Liver (tissue), 9 donors: Measurements from ENCODE around the gene U2AF1L4. TPM values are rescaled to one million over a fixed set of nuclear protein-coding genes. Genes with fewer than 3 reads are reported as not detected.

ENCODE experiments used
- DNase-seq: peaks from one replicate; pipeline ENCODE4 v3.0.0-alpha.2; 2017; ENCODE audit warnings: low spot score
- H3K27ac ChIP-seq, 2 donors: one replicate each; pipeline ENCODE4 v1.7.0; 2013; ENCODE audit warnings: inconsistent platforms in 2 of 2, low read length in 2 of 2, control low read depth in 1 of 2, low read depth in 1 of 2, mild to moderate bottlenecking in 1 of 2
- H3K27me3 ChIP-seq, 4 donors: one replicate each; pipeline versions ENCODE4 v1.6.1 to v1.7.0; 2013; ENCODE audit warnings: low read length in 3 of 4, inconsistent platforms in 1 of 4, mild to moderate bottlenecking in 1 of 4, moderate library complexity in 1 of 4; ENCODE audit not compliant: control insufficient read depth in 4 of 4, insufficient read depth in 4 of 4
- H3K36me3 ChIP-seq, 4 donors: one replicate each; pipeline versions ENCODE4 v1.6.1 to v1.7.0; 2013; ENCODE audit warnings: low read length in 3 of 4, mild to moderate bottlenecking in 3 of 4, low read depth in 1 of 4, moderate library complexity in 1 of 4; ENCODE audit not compliant: control insufficient read depth in 4 of 4, insufficient read depth in 3 of 4
- H3K4me1 ChIP-seq, 4 donors: one replicate each; pipeline versions ENCODE4 v1.6.1 to v1.7.0; 2013; ENCODE audit warnings: low read length in 3 of 4, mild to moderate bottlenecking in 3 of 4, moderate library complexity in 1 of 4; ENCODE audit not compliant: control insufficient read depth in 4 of 4, insufficient read depth in 4 of 4
- H3K4me3 ChIP-seq, 3 donors: one replicate each; pipeline versions ENCODE4 v1.6.1 to v1.7.0; 2013; ENCODE audit warnings: low read length in 3 of 3, control low read depth in 1 of 3, low read depth in 1 of 3, mild to moderate bottlenecking in 1 of 3
- H3K9ac ChIP-seq, 2 donors: one replicate each; pipeline ENCODE4 v1.7.0; 2013; ENCODE audit warnings: low read length in 2 of 2, mild to moderate bottlenecking in 2 of 2, moderate library complexity in 2 of 2, control low read depth in 1 of 2, low read depth in 1 of 2
- H3K9me3 ChIP-seq, 4 donors: one replicate each; pipeline versions ENCODE4 v1.6.1 to v1.7.0; 2013; ENCODE audit warnings: low read length in 3 of 4; ENCODE audit not compliant: control insufficient read depth in 4 of 4
- ATF3 ChIP-seq: IDR thresholded peaks from 2 replicates; pipeline ENCODE4 v1.6.1; 2016; ENCODE audit warnings: antibody characterized with exemption
- CTCF ChIP-seq: fragments of 150-350 bp; IDR thresholded peaks from 2 replicates; pipeline ENCODE4 v1.5.1; 2017; ENCODE audit warnings: improper control_type of control experiment, low read depth, low read length; ENCODE audit not compliant: missing input control
- EGR1 ChIP-seq, 2 donors: IDR thresholded peaks; 2 replicates each; pipeline ENCODE4 v1.6.1; 2016 to 2018; ENCODE audit warnings: antibody characterized with exemption in 2 of 2, low read depth in 2 of 2
- FOXA1 ChIP-seq: IDR thresholded peaks from 2 replicates; pipeline ENCODE4 v1.6.1; 2016; ENCODE audit warnings: antibody characterized with exemption
- FOXA2 ChIP-seq: IDR thresholded peaks from 2 replicates; pipeline ENCODE4 v1.6.1; 2016; ENCODE audit warnings: antibody characterized with exemption
- GABPA ChIP-seq, 2 donors: IDR thresholded peaks in 1 of 2; conservative IDR thresholded peaks in 1 of 2; 2 replicates each; pipeline ENCODE4 v1.6.1; 2016; ENCODE audit warnings: antibody characterized with exemption in 2 of 2, mild to moderate bottlenecking in 1 of 2, moderate library complexity in 1 of 2
- HNF4A ChIP-seq, 2 donors: conservative IDR thresholded peaks; 2 replicates each; pipeline ENCODE4 v1.6.1; 2016; ENCODE audit warnings: antibody characterized with exemption in 2 of 2, mild to moderate bottlenecking in 2 of 2
- HNF4G ChIP-seq: IDR thresholded peaks from 2 replicates; pipeline ENCODE4 v1.6.1; 2016; ENCODE audit warnings: antibody characterized with exemption
- JUND ChIP-seq, 2 donors: IDR thresholded peaks; 2 replicates each; pipeline ENCODE4 v1.6.1; 2016; ENCODE audit warnings: antibody characterized with exemption in 2 of 2
- MAX ChIP-seq: IDR thresholded peaks from 2 replicates; pipeline ENCODE4 v1.6.1; 2016; ENCODE audit warnings: antibody characterized with exemption
- NR2F2 ChIP-seq: IDR thresholded peaks from 2 replicates; pipeline ENCODE4 v1.6.1; 2016; ENCODE audit warnings: antibody characterized with exemption
- RAD21 ChIP-seq, 2 donors: IDR thresholded peaks; 2 replicates each; pipeline ENCODE4 v1.6.1; 2016; ENCODE audit warnings: antibody characterized with exemption in 2 of 2, mild to moderate bottlenecking in 2 of 2
- REST ChIP-seq: IDR thresholded peaks from 2 replicates; pipeline ENCODE4 v1.6.1; 2016; ENCODE audit warnings: antibody characterized with exemption, mild to moderate bottlenecking
- RXRA ChIP-seq, 2 donors: IDR thresholded peaks; 2 replicates each; pipeline ENCODE4 v1.6.1; 2017 to 2018; ENCODE audit warnings: antibody characterized with exemption in 2 of 2, mild to moderate bottlenecking in 1 of 2
- SP1 ChIP-seq: IDR thresholded peaks from 2 replicates; pipeline ENCODE4 v1.6.1; 2018; ENCODE audit warnings: antibody characterized with exemption, mild to moderate bottlenecking
- TAF1 ChIP-seq: conservative IDR thresholded peaks from 2 replicates; pipeline ENCODE4 v1.6.1; 2016; ENCODE audit warnings: antibody characterized with exemption, mild to moderate bottlenecking
- YY1 ChIP-seq: IDR thresholded peaks from 2 replicates; pipeline ENCODE4 v1.6.1; 2016; ENCODE audit warnings: antibody characterized with exemption, mild to moderate bottlenecking
- ZBTB33 ChIP-seq: IDR thresholded peaks from 2 replicates; pipeline ENCODE4 v1.6.1; 2016; ENCODE audit warnings: antibody characterized with exemption
- WGBS: extraction: QIAGEN DNeasy Blood & Tissue Kit; methylation state at CpG from one replicate; pipeline ENCODE4 v1.1.7; 2013; 5-methylcytosine and 5-hydroxymethylcytosine counted together
- polyA plus RNA-seq, 2 donors: library from polyadenylated mRNA; stranded (reverse) in 1 of 2; unstranded in 1 of 2; fragments of 200-250 nt in 1 of 2; fragments of >200 nt in 1 of 2; fragmentation: Nextera tagmentation in 1 of 2; extraction: Ambion mirVana in 1 of 2; gene quantifications; one replicate each; pipeline versions ENCODE4 v1.2.1 to v1.2.3, GENCODE V29; 2013 to 2015
- total RNA-seq, 2 donors: library from RNA; depleted of rRNA; stranded (reverse); fragments of >200 nt; gene quantifications; one replicate each; pipeline ENCODE4 v1.2.3, GENCODE V29; 2014
- donor health status: healthy.
- donor health status: healthy.
- donor health status: healthy.
- donor health status: healthy.
- donor health status: healthy.

Gene U2AF1L4
- total and polyA plus RNA-seq, 4 donors: 4.5 to 36.5 (median 13.4) TPM

- no peak for TF ChIP-seq YY1
- TF ChIP-seq EGR1 (IDR thresholded peaks at IDR 0.05; ENCODE audit: low read depth in 2 of 2): no peak
- TF ChIP-seq NR2F2: no peak
- no peak for TF ChIP-seq RAD21 (IDR thresholded peaks at IDR 0.05)
- no peak for TF ChIP-seq TAF1
- TF ChIP-seq CTCF: no peak
- no peak for TF ChIP-seq REST
- no peak for TF ChIP-seq HNF4A (conservative IDR thresholded peaks at IDR 0.05)
- no peak for TF ChIP-seq FOXA1
- TF ChIP-seq FOXA2: no peak
- no peak for TF ChIP-seq GABPA (IDR thresholded peaks at IDR 0.05 in 1 of 2, conservative IDR thresholded peaks at IDR 0.05 in 1 of 2)
- no peak for TF ChIP-seq MAX
- DNase-seq: no peak
- no peaks in the 10 kb centered on the region for H3K27me3 ChIP-seq
- H3K4me1 ChIP-seq: no peaks in the 10 kb centered on the region
- H3K9me3 ChIP-seq: no peaks in the 10 kb centered on the region
- H3K9ac ChIP-seq: no peak overlapping the region
- 97% methylated on average over 11 of the region's 11 CpGs for WGBS
- H3K27ac ChIP-seq: no peak overlapping the region
- H3K4me3 ChIP-seq: no peak overlapping the region
- H3K36me3 ChIP-seq: peaks cover 57 to 95% (median 69%) of the 10 kb centered on the region in 4 donors
Measured at GRCh38 chr19:35729763-35730162, 15.5 kb downstream of the U2AF1L4 start.

- 95% methylated on average over 18 of the region's 18 CpGs for WGBS
Measured at GRCh38 chr19:35729021-35729420, 16.2 kb downstream of the U2AF1L4 start.

More at GRCh38 chr19:35729021-35729420, 16.2 kb downstream of the U2AF1L4 start:
- Histone ChIP-seq H3K27ac (no peak overlapping the region), H3K36me3 (peaks cover 58 to 95% (median 72%) of the 10 kb centered on the region in 4 donors), H3K27me3 (no peaks in the 10 kb centered on the region), H3K4me3 (no peak overlapping the region), H3K9ac (no peak overlapping the region), H3K9me3 (no peaks in the 10 kb centered on the region), H3K4me1 (no peaks in the 10 kb centered on the region)
- no peak for DNase-seq
- TF ChIP-seq JUND (IDR thresholded peaks at IDR 0.05) (no peak), GABPA (IDR thresholded peaks at IDR 0.05 in 1 of 2, conservative IDR thresholded peaks at IDR 0.05 in 1 of 2) (no peak), YY1 (no peak), ZBTB33 (no peak), MAX (no peak), REST (no peak), FOXA2 (no peak), HNF4A (conservative IDR thresholded peaks at IDR 0.05) (no peak), FOXA1 (no peak), SP1 (no peak), ATF3 (no peak), HNF4G (no peak), TAF1 (no peak), RXRA (IDR thresholded peaks at IDR 0.05) (no peak), RAD21 (IDR thresholded peaks at IDR 0.05) (no peak), CTCF (no peak), EGR1 (IDR thresholded peaks at IDR 0.05; ENCODE audit: low read depth in 2 of 2) (no peak)
